HFF-Myc (cell line): Measurements from ENCODE around the gene CYP20A1.
A peak's percentile ranks its signal among the peaks of the same experiment; 100 is the strongest.
"Not testable (repeated sequence)": the region's sequence is repeated elsewhere in the genome, so short reads cannot be mapped to it uniquely, and the experiment has no call there.

Source experiments
- DNase-seq: peaks from one replicate; pipeline ENCODE4 v3.0.0-alpha.2; 2011; ENCODE audit warnings: low read depth; ENCODE audit errors: extremely low read depth
- H3K4me3 ChIP-seq: replicated peaks from 2 replicates; pipeline ENCODE4 v1.5.1; 2011; ENCODE audit warnings: low read depth, mild to moderate bottlenecking, control low read depth, low read length
- CTCF ChIP-seq: IDR thresholded peaks from 2 replicates; pipeline ENCODE4 v1.5.1; 2012; ENCODE audit warnings: mild to moderate bottlenecking, low read depth, low read length, control low read depth; ENCODE audit errors: missing control alignments

Gene CYP20A1

GRCh38 chr2:203209538-203209937, 29.3 kb upstream of the CYP20A1 start:
- H3K4me3 ChIP-seq, result no peak overlapping the region
- no peak for TF ChIP-seq CTCF
- DNase-seq, result no peak

GRCh38 chr2:203225423-203226039, 13.3 kb upstream of the CYP20A1 start:
- no peak for DNase-seq
- peak; percentile 67 for TF ChIP-seq CTCF
- H3K4me3 ChIP-seq, result no peak overlapping the region

- DNase-seq, result not testable (repeated sequence)
Observed at GRCh38 chr2:203229674-203230073, 9.1 kb upstream of the CYP20A1 start.

GRCh38 chr2:203237346-203238238, 1.2 kb upstream of the CYP20A1 start:
- no peak for DNase-seq
- TF ChIP-seq CTCF, result no peak
- peak overlapping the region; percentile 74 for H3K4me3 ChIP-seq

More at GRCh38 chr2:203229674-203230073, 9.1 kb upstream of the CYP20A1 start:
- H3K4me3 ChIP-seq, result not testable (repeated sequence)

- no peak for TF ChIP-seq CTCF
- peak overlapping the region; percentile 74 for H3K4me3 ChIP-seq
- DNase-seq, result no peak
Observed at GRCh38 chr2:203238292-203238703, 520 bp upstream of the CYP20A1 start.

GRCh38 chr2:203240491-203240890, 1.7 kb downstream of the CYP20A1 start:
- H3K4me3 ChIP-seq, result peak overlapping the region; percentile 74
- no peak for TF ChIP-seq CTCF
- no peak for DNase-seq

GRCh38 chr2:203242518-203242917, 3.7 kb downstream of the CYP20A1 start:
- no peak overlapping the region for H3K4me3 ChIP-seq
- TF ChIP-seq CTCF, result no peak
- DNase-seq, result no peak
